ENCODE results near the gene GALNT9. TPM values are rescaled to one million over a fixed set of nuclear protein-coding genes. Genes with fewer than 3 reads are reported as not detected.

Gene GALNT9
- polyA plus RNA-seq, 3 donors: not detected

GRCh38 chr12:132365226-132365625 lies 35.8 kb upstream of the GALNT9 start:
- Histone ChIP-seq H3K27me3 (ENCODE audit: control insufficient read depth in 2 of 2, insufficient read depth in 2 of 2, low read length in 2 of 2) (no peaks in the 10 kb centered on the region), H3K79me2 (ENCODE audit: insufficient read depth, low read length) (no peaks in the 10 kb centered on the region), H3K4me3 (replicated peaks in 1 of 3; ENCODE audit: low read depth in 2 of 3, low read length in 3 of 3) (no peak overlapping the region), H2AFZ (ENCODE audit: insufficient read depth, low read depth, low read length, poor library complexity, severe bottlenecking) (no peak overlapping the region), H3K4me1 (ENCODE audit: control insufficient read depth in 1 of 2, insufficient read depth in 2 of 2, low read length in 2 of 2) (no peaks in the 10 kb centered on the region), H3K9me3 (replicated peaks in 1 of 2; ENCODE audit: control insufficient read depth in 1 of 2, insufficient read depth in 1 of 2, low read length in 2 of 2) (peaks cover 0 to 4% of the 10 kb centered on the region in 2 donors), H3K27ac (ENCODE audit: low read depth in 1 of 2, low read length in 2 of 2) (no peak overlapping the region), H3K36me3 (replicated peaks in 1 of 2; ENCODE audit: control insufficient read depth in 1 of 2, insufficient read depth in 2 of 2, low read length in 2 of 2) (no peaks in the 10 kb centered on the region), H3K4me2 (replicated peaks; ENCODE audit: extremely low read depth, low read length, poor library complexity, severe bottlenecking) (no peak overlapping the region), H3K9ac (ENCODE audit: insufficient read depth, low read length, poor library complexity, severe bottlenecking) (no peak overlapping the region), H4K20me1 (ENCODE audit: insufficient read depth, low read length) (no peaks in the 10 kb centered on the region)
- DNase-seq: no peak
- 100% methylated on average over 3 of the region's 10 CpGs for WGBS (ENCODE audit: insufficient coverage)
- no peak overlapping the region for H3K4me3 Mint-ChIP-seq
- peaks cover 0 to 20% (median 3%) of the 10 kb centered on the region in 7 donors for H3K9me3 Mint-ChIP-seq
- intact Hi-C loops (cut with micrococcal nuclease): no loop called here
- no peak overlapping the region for H3K27ac Mint-ChIP-seq
- peaks cover 3 to 10% (median 7%) of the 10 kb centered on the region in 3 donors for H3K27me3 Mint-ChIP-seq (ENCODE audit: low read depth in 3 of 3)
- TF ChIP-seq CTCF (IDR thresholded peaks at IDR 0.05): no peak
- H3K36me3 Mint-ChIP-seq: no peaks in the 10 kb centered on the region
- H3K4me1 Mint-ChIP-seq: no peaks in the 10 kb centered on the region

DNA sequence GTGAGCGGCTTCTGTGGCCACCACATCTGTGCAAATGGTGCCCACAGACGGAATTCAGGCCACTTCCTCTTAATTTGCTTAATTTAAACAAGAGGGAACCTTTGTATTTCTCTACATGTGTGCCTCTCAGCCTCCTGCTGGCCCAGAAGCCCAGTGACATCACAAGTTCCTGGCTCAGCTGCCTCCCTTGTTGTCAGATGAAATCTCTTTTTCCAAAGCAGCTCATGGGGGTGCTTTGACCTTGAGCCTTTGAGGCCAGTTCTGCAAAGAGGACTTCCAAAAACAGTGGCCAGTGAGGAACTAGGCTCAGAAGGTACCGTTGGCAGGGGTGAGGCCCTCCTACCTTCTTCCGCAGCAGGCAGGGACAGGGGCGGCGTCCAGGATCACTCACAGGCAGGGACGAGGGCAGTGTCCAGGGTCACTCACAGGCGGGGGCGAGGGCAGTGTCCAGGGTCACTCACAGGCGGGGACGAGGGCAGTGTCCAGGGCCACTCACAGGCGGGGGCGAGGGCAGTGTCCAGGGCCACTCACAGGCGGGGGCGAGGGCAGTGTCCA lies 35.0 kb upstream of the GALNT9 start:
- 57% methylated on average over 4 of the region's 15 CpGs for WGBS (ENCODE audit: insufficient coverage)
- no peaks in the 10 kb centered on the region for H3K79me2 ChIP-seq (ENCODE audit: insufficient read depth, low read length)
- no peaks in the 10 kb centered on the region for H4K20me1 ChIP-seq (ENCODE audit: insufficient read depth, low read length)
- H3K36me3 ChIP-seq (replicated peaks in 1 of 2; ENCODE audit: control insufficient read depth in 1 of 2, insufficient read depth in 2 of 2, low read length in 2 of 2): no peaks in the 10 kb centered on the region
- no peaks in the 10 kb centered on the region for H3K4me1 ChIP-seq (ENCODE audit: control insufficient read depth in 1 of 2, insufficient read depth in 2 of 2, low read length in 2 of 2)
- H3K27ac ChIP-seq (ENCODE audit: low read depth in 1 of 2, low read length in 2 of 2): no peak overlapping the region
- no peak overlapping the region for H3K4me2 ChIP-seq (replicated peaks; ENCODE audit: extremely low read depth, low read length, poor library complexity, severe bottlenecking)
- no peak overlapping the region for H3K9ac ChIP-seq (ENCODE audit: insufficient read depth, low read length, poor library complexity, severe bottlenecking)
- Mint-ChIP-seq H3K9me3 (peaks cover 5 to 28% (median 10%) of the 10 kb centered on the region in 7 donors), H3K4me3 (no peak overlapping the region), H3K4me1 (no peaks in the 10 kb centered on the region), H3K27me3 (ENCODE audit: low read depth in 3 of 3) (peaks cover 3 to 7% (median 6%) of the 10 kb centered on the region in 3 donors), H3K36me3 (no peaks in the 10 kb centered on the region), H3K27ac (no peak overlapping the region)
- H3K9me3 ChIP-seq (replicated peaks in 1 of 2; ENCODE audit: control insufficient read depth in 1 of 2, insufficient read depth in 1 of 2, low read length in 2 of 2): peaks cover 5 to 12% of the 10 kb centered on the region in 2 donors
- no peak for DNase-seq
- H3K4me3 ChIP-seq (replicated peaks in 1 of 3; ENCODE audit: low read depth in 2 of 3, low read length in 3 of 3): no peak overlapping the region
- H3K27me3 ChIP-seq (ENCODE audit: control insufficient read depth in 2 of 2, insufficient read depth in 2 of 2, low read length in 2 of 2): no peaks in the 10 kb centered on the region
- intact Hi-C loops (cut with micrococcal nuclease): no loop called here
- TF ChIP-seq CTCF (IDR thresholded peaks at IDR 0.05): no peak
- no peak overlapping the region for H2AFZ ChIP-seq (ENCODE audit: insufficient read depth, low read depth, low read length, poor library complexity, severe bottlenecking)
